OCI-LY7 (cell line): ENCODE measurements around the gene HOXB5. TPM values are rescaled to one million over a fixed set of nuclear protein-coding genes. Genes with fewer than 3 reads are reported as not detected.

Source experiments
- BruUV-seq: library from RNA; stranded (reverse); fragments of 400-500 nt; replicated peaks from 2 replicates; lab custom pipeline; 2021; lab: Mats Ljungman, UMichigan
- CTCF ChIA-PET: fragments of 300-600 bp; sonication (Branson Sonifier 250); formaldehyde crosslinking; loops from one replicate; lab custom pipeline; 2022; ENCODE audit warnings: antibody characterized with exemption; ENCODE audit not compliant: unreplicated experiment; lab: Charles Lee
- POLR2A ChIA-PET: fragments of 300-600 bp; sonication (Branson Sonifier 250); formaldehyde crosslinking; loops from one replicate; lab custom pipeline; 2022; ENCODE audit warnings: antibody characterized with exemption; lab: Charles Lee
- DNase-seq: peaks from one replicate; pipeline ENCODE4 v3.0.0-alpha.2; 2015; ENCODE audit warnings: low spot score
- H2AFZ ChIP-seq: fragments of 200-600 bp; sonication (generic), shearing (Covaris generic); 2 replicates; pipeline ENCODE4 v1.6.1; 2014; ENCODE audit warnings: mild to moderate bottlenecking, antibody characterized with exemption, low read length, moderate library complexity
- H3K27ac ChIP-seq: fragments of 200-600 bp; sonication (generic); 2 replicates; pipeline ENCODE4 v1.5.1; 2014; ENCODE audit warnings: mixed run types, low read depth, mild to moderate bottlenecking, moderate library complexity, low read length, inconsistent platforms; ENCODE audit not compliant: poor library complexity, severe bottlenecking
- H3K36me3 ChIP-seq: fragments of 200-600 bp; sonication (generic); 2 replicates; pipeline ENCODE4 v1.6.1; 2014; ENCODE audit warnings: mild to moderate bottlenecking, antibody characterized with exemption, low read length, moderate library complexity, mixed read lengths; ENCODE audit not compliant: insufficient read depth
- H3K4me1 ChIP-seq: fragments of 200-600 bp; sonication (generic); 2 replicates; pipeline ENCODE4 v1.5.1; 2014; ENCODE audit warnings: mild to moderate bottlenecking, low read length; ENCODE audit not compliant: insufficient read depth, poor library complexity, severe bottlenecking
- H3K4me2 ChIP-seq: fragments of 200-600 bp; sonication (generic); 2 replicates; pipeline ENCODE4 v1.6.1; 2014; ENCODE audit warnings: mild to moderate bottlenecking, low read length
- H3K4me3 ChIP-seq: fragments of 200-600 bp; sonication (generic); 2 replicates; pipeline ENCODE4 v1.5.1; 2014; ENCODE audit warnings: mild to moderate bottlenecking, low read depth, low read length; ENCODE audit not compliant: poor library complexity, severe bottlenecking
- H3K79me2 ChIP-seq: fragments of 200-600 bp; sonication (generic); 2 replicates; pipeline ENCODE4 v1.6.1; 2016; ENCODE audit warnings: low read depth, mild to moderate bottlenecking, low read length, moderate library complexity, mixed read lengths; ENCODE audit not compliant: insufficient read depth
- H3K9me2 ChIP-seq: fragments of 200-600 bp; sonication (generic); 2 replicates; pipeline ENCODE4 v1.6.1; 2016; ENCODE audit warnings: mild to moderate bottlenecking, low read length, mixed read lengths; ENCODE audit not compliant: insufficient read depth
- H3K9me3 ChIP-seq: fragments of 200-600 bp; sonication (generic); 2 replicates; pipeline ENCODE4 v1.6.1; 2014; ENCODE audit warnings: mild to moderate bottlenecking, mixed run types, low read length, mixed read lengths
- H4K20me1 ChIP-seq: fragments of 200-600 bp; sonication (generic); 2 replicates; pipeline ENCODE4 v1.6.1; 2014; ENCODE audit warnings: mild to moderate bottlenecking, antibody characterized with exemption, low read length, moderate library complexity, mixed read lengths; ENCODE audit not compliant: insufficient read depth
- CTCF ChIP-seq: fragments of 200-600 bp; sonication (generic); conservative IDR thresholded peaks from 2 replicates; pipeline ENCODE4 v1.5.1; 2014; ENCODE audit warnings: mild to moderate bottlenecking, antibody characterized with exemption, low read length, moderate library complexity, mixed read lengths
- EZH2phosphoT487 ChIP-seq: fragments of 200-600 bp; sonication (generic); IDR thresholded peaks from 2 replicates; pipeline ENCODE4 v1.6.1; 2018; ENCODE audit warnings: low read depth, borderline replicate concordance, mild to moderate bottlenecking, mixed run types, antibody characterized with exemption, low read length, moderate library complexity, mixed read lengths
- intact Hi-C: fragments of 100-400 bp; cut with micrococcal nuclease; formaldehyde crosslinking; loops from one replicate; pipeline ENCODE4 v1.10.0; 2022; ENCODE audit not compliant: unreplicated experiment
- total RNA-seq, 2 experiments: library from RNA; depleted of rRNA in 1 of 2; stranded (reverse); fragments of >200 nt in 1 of 2; shearing (Covaris generic) in 1 of 2; gene quantifications; 2 replicates each; pipeline ENCODE4 v1.2.3, GENCODE V29; 2014 to 2022

Gene HOXB5
- total RNA-seq, 2 experiments from 2014 or later: not detected

- Histone ChIP-seq H3K4me1 (peaks cover 31% of the 10 kb centered on the region), H4K20me1 (no peaks in the 10 kb centered on the region), H3K79me2 (no peaks in the 10 kb centered on the region), H3K27ac (no peak overlapping the region), H3K4me3 (no peak overlapping the region), H3K4me2 (peak overlapping the region; percentile 73), H2AFZ (no peak overlapping the region), H3K9me2 (no peaks in the 10 kb centered on the region), H3K36me3 (no peaks in the 10 kb centered on the region), H3K9me3 (no peaks in the 10 kb centered on the region)
- TF ChIP-seq CTCF (no peak), EZH2phosphoT487 (no peak)
- no peak for DNase-seq
- intact Hi-C loops: no loop called here
- CTCF ChIA-PET: interaction anchor here (1.0 kb wide), 1 partner anchor 172 kb away, joined by 6 read pairs; no protein-coding TSS in a partner anchor
- BruUV-seq: no TSS peak
- POLR2A ChIA-PET: no interaction called here
Observed at GRCh38 chr17:48609033-48609432, 15.5 kb upstream of the HOXB5 start.

GRCh38 chr17:48608494-48608834 lies 14.9 kb upstream of the HOXB5 start:
- no peak for TF ChIP-seq EZH2phosphoT487
- TF ChIP-seq CTCF: no peak
- ChIA-PET CTCF (no interaction called here), POLR2A (no interaction called here)
- no peaks in the 10 kb centered on the region for H3K9me2 ChIP-seq
- H2AFZ ChIP-seq: no peak overlapping the region
- H3K9me3 ChIP-seq: no peaks in the 10 kb centered on the region
- H3K4me3 ChIP-seq: no peak overlapping the region
- H3K4me1 ChIP-seq: peaks cover 31% of the 10 kb centered on the region
- H3K27ac ChIP-seq: no peak overlapping the region
- no peaks in the 10 kb centered on the region for H3K79me2 ChIP-seq
- intact Hi-C loops: no loop called here
- no peaks in the 10 kb centered on the region for H4K20me1 ChIP-seq
- no peaks in the 10 kb centered on the region for H3K36me3 ChIP-seq
- no peak for DNase-seq
- no peak overlapping the region for H3K4me2 ChIP-seq
- BruUV-seq: no TSS peak

- H3K9me3 ChIP-seq: no peaks in the 10 kb centered on the region
- intact Hi-C loops: no loop called here
- peaks cover 23% of the 10 kb centered on the region for H3K4me1 ChIP-seq
- no peaks in the 10 kb centered on the region for H3K36me3 ChIP-seq
- no peaks in the 10 kb centered on the region for H3K79me2 ChIP-seq
- H4K20me1 ChIP-seq: no peaks in the 10 kb centered on the region
- DNase-seq: no peak
- H3K27ac ChIP-seq: no peak overlapping the region
- no peak overlapping the region for H3K4me2 ChIP-seq
- H2AFZ ChIP-seq: no peak overlapping the region
- no peaks in the 10 kb centered on the region for H3K9me2 ChIP-seq
- TSS peak; percentile 85 for BruUV-seq
- ChIA-PET POLR2A (interaction anchor here (0.6 kb wide), 3 partner anchors 96 to 319 kb away, joined by 3 to 5 read pairs (median 3); no protein-coding TSS in a partner anchor), CTCF (no interaction called here)
- no peak overlapping the region for H3K4me3 ChIP-seq
- TF ChIP-seq EZH2phosphoT487: no peak
- TF ChIP-seq CTCF: no peak
Observed at GRCh38 chr17:48606892-48607614, 13.5 kb upstream of the HOXB5 start.
